Type B pancreatic cell (in vitro differentiated cells): ENCODE data around the gene DNAJB1. TPM values are rescaled to one million over a fixed set of nuclear protein-coding genes. Genes with fewer than 3 reads are reported as not detected.
"Not testable (repeated sequence)": the region's sequence is repeated elsewhere in the genome, so short reads cannot be mapped to it uniquely, and the experiment has no call there.

ENCODE experiments used
- DNase-seq: peaks from one replicate; pipeline ENCODE4 v3.0.0; 2021; ENCODE audit warnings: mixed read lengths; ENCODE audit not compliant: unreplicated experiment; ENCODE audit errors: extremely low spot score
- H3K27ac Mint-ChIP-seq: 2 replicates; pipeline ENCODE4 v1.8.0; 2021; ENCODE audit warnings: mild to moderate bottlenecking, mixed read lengths
- H3K27me3 Mint-ChIP-seq: 2 replicates; pipeline ENCODE4 v1.8.0; 2021; ENCODE audit warnings: mixed read lengths
- H3K36me3 Mint-ChIP-seq: 2 replicates; pipeline ENCODE4 v1.8.0; 2021; ENCODE audit warnings: mixed read lengths
- H3K4me1 Mint-ChIP-seq: one replicate; pipeline ENCODE4 v1.8.0; 2021; ENCODE audit warnings: mixed read lengths; ENCODE audit not compliant: unreplicated experiment
- H3K4me3 Mint-ChIP-seq: 2 replicates; pipeline ENCODE4 v1.8.0; 2021; ENCODE audit warnings: mild to moderate bottlenecking, mixed read lengths
- H3K9me3 Mint-ChIP-seq: 2 replicates; pipeline ENCODE4 v1.8.0; 2021; ENCODE audit warnings: mixed read lengths
- total RNA-seq: library from RNA; stranded (reverse); gene quantifications from 2 replicates; pipeline ENCODE4 v1.2.1, GENCODE V29; 2021; ENCODE audit warnings: low replicate concordance
- TF ChIP-seq, protein P1 (sequence below): fragments of 200-600 bp; sonication (generic); conservative IDR thresholded peaks from 2 replicates; pipeline ENCODE4 v1.5.0; 2021; ENCODE audit warnings: antibody characterized with exemption, mild to moderate bottlenecking

DNAJB1 gene
- total RNA-seq, 1 donor from 2014 or later, result 142 TPM

- no peaks in the 10 kb centered on the region for H3K9me3 Mint-ChIP-seq
- no peaks in the 10 kb centered on the region for H3K27me3 Mint-ChIP-seq
- H3K4me1 Mint-ChIP-seq, result peaks cover 14% of the 10 kb centered on the region
- no peak for DNase-seq
- H3K4me3 Mint-ChIP-seq, result no peak overlapping the region
- H3K36me3 Mint-ChIP-seq, result peaks cover 4% of the 10 kb centered on the region
- H3K27ac Mint-ChIP-seq, result peak overlapping the region; percentile 87
- TF ChIP-seq, protein P1, sequence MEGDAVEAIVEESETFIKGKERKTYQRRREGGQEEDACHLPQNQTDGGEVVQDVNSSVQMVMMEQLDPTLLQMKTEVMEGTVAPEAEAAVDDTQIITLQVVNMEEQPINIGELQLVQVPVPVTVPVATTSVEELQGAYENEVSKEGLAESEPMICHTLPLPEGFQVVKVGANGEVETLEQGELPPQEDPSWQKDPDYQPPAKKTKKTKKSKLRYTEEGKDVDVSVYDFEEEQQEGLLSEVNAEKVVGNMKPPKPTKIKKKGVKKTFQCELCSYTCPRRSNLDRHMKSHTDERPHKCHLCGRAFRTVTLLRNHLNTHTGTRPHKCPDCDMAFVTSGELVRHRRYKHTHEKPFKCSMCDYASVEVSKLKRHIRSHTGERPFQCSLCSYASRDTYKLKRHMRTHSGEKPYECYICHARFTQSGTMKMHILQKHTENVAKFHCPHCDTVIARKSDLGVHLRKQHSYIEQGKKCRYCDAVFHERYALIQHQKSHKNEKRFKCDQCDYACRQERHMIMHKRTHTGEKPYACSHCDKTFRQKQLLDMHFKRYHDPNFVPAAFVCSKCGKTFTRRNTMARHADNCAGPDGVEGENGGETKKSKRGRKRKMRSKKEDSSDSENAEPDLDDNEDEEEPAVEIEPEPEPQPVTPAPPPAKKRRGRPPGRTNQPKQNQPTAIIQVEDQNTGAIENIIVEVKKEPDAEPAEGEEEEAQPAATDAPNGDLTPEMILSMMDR, result no peak
Observed at GRCh38 chr19:14554382-14554812, 36.2 kb upstream of the DNAJB1 start.

GRCh38 chr19:14553939-14554243, 35.7 kb upstream of the DNAJB1 start:
- Mint-ChIP-seq H3K27ac (peak overlapping the region; percentile 87), H3K36me3 (peaks cover 4% of the 10 kb centered on the region), H3K4me3 (peak overlapping the region; percentile 31), H3K4me1 (peaks cover 14% of the 10 kb centered on the region), H3K27me3 (no peaks in the 10 kb centered on the region), H3K9me3 (no peaks in the 10 kb centered on the region)
- TF ChIP-seq, protein P1, result no peak
- no peak for DNase-seq

- no peak for DNase-seq
- peaks cover 14% of the 10 kb centered on the region for H3K4me1 Mint-ChIP-seq
- H3K27ac Mint-ChIP-seq, result peak overlapping the region; percentile 82
- H3K27me3 Mint-ChIP-seq, result no peaks in the 10 kb centered on the region
- H3K4me3 Mint-ChIP-seq, result no peak overlapping the region
- no peaks in the 10 kb centered on the region for H3K9me3 Mint-ChIP-seq
- TF ChIP-seq, protein P1, result no peak
- H3K36me3 Mint-ChIP-seq, result peaks cover 4% of the 10 kb centered on the region
Observed at GRCh38 chr19:14553042-14553938, 35.1 kb upstream of the DNAJB1 start.

DNA sequence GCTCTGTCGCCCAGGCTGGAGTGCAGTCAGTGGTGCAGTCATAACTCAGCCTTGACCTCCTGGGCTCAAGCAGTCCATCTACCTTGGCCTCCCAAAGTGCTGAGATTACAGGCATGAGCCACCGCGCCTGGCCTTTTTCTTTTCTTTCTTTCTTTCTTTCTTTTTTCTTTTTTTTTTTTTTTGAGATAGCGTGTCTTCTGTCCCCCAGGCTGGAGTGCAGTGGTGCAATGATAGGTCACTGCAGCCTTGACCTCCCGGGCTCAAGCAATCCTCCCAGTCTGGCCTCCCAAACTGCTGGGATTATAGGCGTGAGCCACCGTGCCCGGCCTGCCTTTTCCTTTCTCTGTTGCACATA, 33.8 kb upstream of the DNAJB1 start:
- H3K9me3 Mint-ChIP-seq, H3K36me3 Mint-ChIP-seq, DNase-seq, H3K4me3 Mint-ChIP-seq, H3K27me3 Mint-ChIP-seq: not testable (repeated sequence)
- Mint-ChIP-seq H3K4me1 (peaks cover 14% of the 10 kb centered on the region), H3K27ac (peak overlapping the region; percentile 82)

DNA sequence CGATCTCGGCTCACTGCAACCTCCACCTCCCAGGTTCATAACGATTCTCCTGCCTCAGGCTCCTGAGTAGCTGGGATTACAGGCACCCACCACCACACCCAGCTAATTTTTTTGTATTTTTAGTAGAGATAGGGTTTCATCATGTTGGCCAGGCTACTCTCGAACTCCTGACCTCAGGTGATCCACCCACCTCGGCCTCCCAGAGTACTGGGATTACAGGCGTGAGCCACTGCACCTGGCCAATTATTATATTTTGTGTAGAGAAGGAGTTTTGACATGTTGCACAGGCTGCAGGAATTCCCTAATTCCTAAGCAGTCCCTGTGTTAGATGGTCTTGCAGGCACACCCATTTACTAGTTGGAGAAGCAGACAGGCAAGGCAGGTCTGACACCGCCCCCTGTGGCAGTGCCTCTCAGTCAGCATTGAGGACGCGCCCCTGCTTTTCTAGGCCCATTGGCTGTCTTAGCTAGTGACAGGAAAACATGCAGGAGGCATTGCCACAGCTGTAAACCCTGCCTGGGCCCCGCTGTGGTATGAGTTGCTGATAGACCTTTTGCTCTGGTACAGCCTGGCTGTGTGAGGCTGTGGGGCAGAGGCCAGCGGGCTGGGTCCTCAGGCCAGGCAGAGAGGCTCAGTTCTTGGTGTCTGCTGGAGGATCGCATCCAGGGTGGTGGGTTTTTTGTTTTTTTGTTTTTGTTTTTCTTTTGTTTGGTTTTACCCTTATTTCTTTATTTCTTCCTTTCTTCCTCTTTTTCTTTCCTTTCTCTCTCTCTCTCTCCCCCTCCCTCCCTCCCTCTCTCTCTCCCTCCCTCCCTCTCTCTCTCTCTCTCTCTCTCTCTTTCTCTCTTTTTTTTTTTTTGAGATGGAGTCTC, 33.2 kb upstream of the DNAJB1 start:
- H3K4me1 Mint-ChIP-seq, result peaks cover 10% of the 10 kb centered on the region
- not testable (repeated sequence) for H3K9me3 Mint-ChIP-seq, H3K36me3 Mint-ChIP-seq, H3K27me3 Mint-ChIP-seq
- TF ChIP-seq, protein P1, result peak; percentile 52
- peak overlapping the region; percentile 71 for H3K4me3 Mint-ChIP-seq
- H3K27ac Mint-ChIP-seq, result peak overlapping the region; percentile 82
- peak; percentile 80 for DNase-seq
